Stimulated activated naive CD4-positive, alpha-beta T cell treated with Interleukin-2 at 50 U/mL for 16 hours (primary cell): ENCODE results near the gene STRN4.
A peak's percentile ranks its signal among the peaks of the same experiment; 100 is the strongest.
"Not testable (repeated sequence)": the region's sequence is repeated elsewhere in the genome, so short reads cannot be mapped to it uniquely, and the experiment has no call there.

Source experiments
- DNase-seq: peaks from one replicate; lab custom pipeline; 2025; lab: John Stamatoyannopoulos, UW

STRN4 gene

GRCh38 chr19:46713781-46714443 lies 32.3 kb downstream of the STRN4 start:
- peak; percentile 78 for DNase-seq

GRCh38 chr19:46712768-46713338 lies 33.4 kb downstream of the STRN4 start:
- not testable (repeated sequence) for DNase-seq

GRCh38 chr19:46710687-46711086 lies 35.6 kb downstream of the STRN4 start:
- no peak for DNase-seq

DNA sequence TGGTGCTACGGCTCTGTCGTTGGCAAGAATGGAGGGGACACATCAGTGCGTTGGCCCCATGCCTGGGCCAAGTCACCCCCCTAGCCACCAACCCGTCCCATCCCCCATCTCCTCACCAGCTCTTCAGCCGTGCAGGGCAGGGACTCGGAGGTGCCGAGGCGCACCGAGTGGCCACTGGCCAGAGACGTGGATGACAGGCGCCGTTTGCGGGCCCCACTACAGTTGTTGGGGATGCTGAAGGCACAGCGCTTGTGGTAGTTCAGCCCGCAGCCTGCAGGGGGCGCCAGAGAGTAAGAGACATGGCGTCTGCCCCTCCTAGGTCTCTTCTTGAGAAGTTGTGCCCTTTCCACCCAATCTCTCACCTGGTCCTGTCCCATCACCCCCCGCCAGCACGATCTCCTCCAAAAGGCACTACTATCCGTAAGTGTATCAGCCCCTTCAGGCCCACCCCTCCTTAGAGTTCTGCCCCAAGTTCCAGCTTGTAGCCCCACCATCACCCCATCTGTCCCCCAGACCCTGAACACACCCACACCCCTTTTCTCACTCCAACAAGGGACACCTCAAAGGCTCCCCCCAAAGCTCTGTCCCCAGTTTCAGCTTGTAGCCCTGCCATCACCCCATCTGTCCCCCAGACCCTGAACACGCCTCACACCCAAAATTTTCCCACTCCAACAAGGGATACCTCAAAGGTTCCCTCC lies 41.7 kb downstream of the STRN4 start:
- DNase-seq, result peak; percentile 78

GRCh38 chr19:46700704-46701103 lies 45.5 kb downstream of the STRN4 start:
- no peak for DNase-seq

- DNase-seq, result no peak
Observed at GRCh38 chr19:46698395-46699321, 47.6 kb downstream of the STRN4 start.

- no peak for DNase-seq
Observed at GRCh38 chr19:46697204-46697960, 48.9 kb downstream of the STRN4 start.

- DNase-seq, result no peak
Observed at GRCh38 chr19:46696866-46697203, 49.4 kb downstream of the STRN4 start.

- DNase-seq, result no peak
Observed at GRCh38 chr19:46696052-46696451, 50.2 kb downstream of the STRN4 start.

DNA sequence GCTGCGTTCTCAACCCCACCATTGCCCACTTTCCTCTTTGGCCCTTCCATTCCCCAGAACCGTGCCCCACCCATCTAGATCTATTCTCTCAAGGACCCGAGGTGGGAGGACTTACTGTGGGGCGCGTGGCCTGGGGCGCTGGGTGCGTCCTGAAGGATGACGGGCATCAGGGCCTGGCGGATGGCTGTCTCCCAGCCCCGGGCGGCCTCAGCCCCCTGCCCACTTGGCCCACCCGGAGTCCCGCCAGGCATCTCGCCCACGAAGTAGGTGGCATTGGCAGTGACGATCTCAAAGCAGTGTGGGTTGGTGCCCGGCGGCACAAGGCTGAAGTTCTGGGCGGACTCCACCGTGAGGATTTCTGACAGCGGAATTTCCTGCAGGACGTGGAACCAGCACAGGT lies 52.5 kb downstream of the STRN4 start:
- no peak for DNase-seq

- DNase-seq, result no peak
Observed at GRCh38 chr19:46692918-46693722, 53.1 kb downstream of the STRN4 start.

DNA sequence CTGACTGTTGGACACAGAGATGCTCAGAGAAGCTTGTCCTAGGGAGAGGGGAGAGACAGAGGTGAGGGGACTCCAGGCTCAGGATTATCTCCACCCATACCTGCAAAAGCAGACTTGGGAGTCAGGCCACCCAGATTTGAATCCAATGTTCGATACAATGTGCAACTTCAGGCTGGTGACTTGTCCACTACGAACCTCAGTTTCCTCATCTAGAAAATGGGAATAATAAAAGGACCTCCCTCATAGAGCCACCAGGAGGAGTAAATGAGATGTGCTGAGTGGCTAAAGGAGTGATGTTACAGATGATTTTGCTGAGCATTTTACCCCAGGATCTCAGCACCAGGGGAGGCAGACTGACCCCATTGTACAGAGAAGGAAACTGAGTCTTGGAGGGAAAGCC lies 54.3 kb downstream of the STRN4 start:
- DNase-seq, result no peak

DNA sequence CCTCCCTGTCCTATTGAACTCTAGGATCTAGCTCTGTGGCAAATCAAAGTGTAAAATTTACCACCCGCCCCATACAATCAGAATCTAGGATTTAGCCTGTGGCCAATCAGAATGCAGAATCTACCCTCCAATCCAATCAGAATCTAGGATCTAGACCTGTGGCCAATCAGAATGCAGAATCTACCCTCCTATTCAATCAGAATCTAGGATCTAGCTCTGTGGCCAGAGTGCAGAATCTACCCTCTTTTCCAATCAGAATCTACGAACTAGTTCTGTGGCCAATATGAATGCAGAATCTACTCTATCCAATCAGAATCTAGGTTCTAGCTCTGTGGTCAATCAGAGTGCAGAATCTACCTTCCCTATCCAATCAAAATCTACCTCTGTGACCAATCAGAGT lies 55.1 kb downstream of the STRN4 start:
- no peak for DNase-seq

DNA sequence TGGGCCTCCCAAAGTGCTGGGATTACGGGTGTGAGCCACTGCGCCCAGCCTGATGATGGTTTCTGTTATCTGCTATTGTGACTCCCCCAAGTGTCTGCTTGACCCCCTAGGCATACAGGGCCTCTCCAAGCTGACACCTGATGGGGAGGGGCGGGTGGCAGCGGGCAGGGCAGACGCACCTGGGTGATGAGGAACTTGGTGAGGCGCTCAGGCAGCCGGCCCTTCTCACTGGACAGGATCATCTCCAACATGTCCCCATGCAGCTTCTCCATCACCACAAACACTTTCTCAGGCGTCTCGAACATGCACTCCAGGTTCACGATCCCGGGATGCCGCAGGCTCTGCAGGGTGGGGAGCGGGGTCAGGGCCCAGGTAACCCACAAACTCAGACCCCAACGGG lies 56.9 kb downstream of the STRN4 start:
- DNase-seq, result no peak

- DNase-seq, result no peak
Observed at GRCh38 chr19:46687438-46688145, 58.7 kb downstream of the STRN4 start.

DNA sequence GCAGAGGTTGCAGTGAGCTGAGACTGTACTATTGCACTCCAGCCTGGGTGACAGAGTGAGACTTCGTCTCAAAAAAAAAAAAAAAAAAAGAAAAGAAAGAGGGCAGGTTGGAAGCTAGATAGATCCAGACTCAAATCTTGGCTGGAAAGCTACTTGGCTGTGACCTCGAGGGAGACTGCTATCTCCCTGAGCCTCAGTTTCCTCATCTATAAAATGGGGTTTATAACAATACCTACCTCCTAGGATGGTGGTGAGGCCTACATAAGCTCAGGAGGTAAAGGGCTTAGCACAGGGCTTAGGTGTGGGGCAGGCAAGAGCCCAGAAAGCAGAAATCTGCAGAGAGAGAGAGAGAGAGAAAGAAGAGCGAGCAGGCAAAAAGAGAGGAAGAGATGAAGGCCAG lies 61.1 kb downstream of the STRN4 start:
- no peak for DNase-seq

DNA sequence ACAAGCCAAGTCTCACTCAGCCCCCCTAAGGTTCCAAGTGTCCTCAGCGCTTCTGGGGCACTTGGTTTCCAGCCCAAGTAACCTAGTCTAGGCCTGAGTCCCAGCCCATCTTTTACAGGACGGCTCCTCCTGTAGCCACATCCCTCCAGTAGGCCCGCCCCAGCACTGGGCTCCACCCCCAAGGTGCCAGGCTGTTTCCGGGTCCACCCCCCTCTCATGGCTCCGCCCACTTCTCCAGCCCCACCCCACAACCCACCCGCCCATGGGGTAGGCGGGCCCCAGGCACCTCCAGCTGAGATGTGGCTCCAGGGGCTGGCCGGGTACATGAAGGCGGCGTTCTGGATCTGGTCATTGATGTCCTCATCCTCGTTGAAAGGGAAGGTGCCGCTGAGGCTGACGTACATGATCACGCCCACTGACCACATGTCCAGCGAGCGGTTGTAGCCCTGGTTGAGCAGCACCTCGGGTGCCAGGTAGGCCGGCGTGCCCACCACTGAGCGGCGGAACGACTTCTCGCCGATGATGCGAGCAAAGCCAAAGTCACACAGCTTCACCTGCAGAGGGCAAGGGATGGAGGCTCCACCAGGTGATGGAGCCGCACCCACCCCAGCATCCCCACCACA lies 68.0 kb downstream of the STRN4 start:
- peak; percentile 43 for DNase-seq

GRCh38 chr19:46674416-46675178 lies 71.7 kb downstream of the STRN4 start:
- no peak for DNase-seq

DNA sequence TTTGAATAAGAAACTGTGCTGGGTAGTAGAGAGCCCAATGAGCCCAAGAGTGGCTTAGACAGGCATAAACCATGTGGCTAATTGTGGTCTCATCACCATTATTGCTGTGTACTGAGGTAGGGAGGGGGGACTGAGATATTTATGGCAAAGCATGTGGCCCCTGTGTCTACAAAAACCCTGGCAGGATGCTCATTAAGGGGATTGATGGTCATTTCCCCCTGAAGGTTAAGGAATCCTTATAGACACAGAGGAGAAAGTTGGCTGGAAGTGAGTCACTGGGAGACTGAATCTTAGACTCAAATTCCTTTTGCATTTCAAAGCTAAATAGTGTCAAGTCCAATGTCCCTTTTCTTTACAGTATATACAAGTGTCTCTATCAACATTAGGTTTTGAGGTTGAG lies 75.4 kb downstream of the STRN4 start:
- no peak for DNase-seq
